K562 (cell line): ENCODE data around the gene OBSL1.

Experiments
- CBFA2T3 ChIP-seq: fragments of 450-650 bp; IDR thresholded peaks from 2 replicates; pipeline ENCODE4 v1.6.1; 2017
- CREB1 ChIP-seq, 2 experiments: sonication (generic) in 1 of 2; formaldehyde crosslinking in 1 of 2; IDR thresholded peaks; 2 replicates each; pipeline versions ENCODE4 v1.6.1 to v1.8.0; 2012 to 2022; ENCODE audit warnings: inconsistent platforms in 1 of 2, mild to moderate bottlenecking in 1 of 2, missing genetic modification reagents in 1 of 2, moderate library complexity in 1 of 2
- RNF219 ChIP-seq: fragments of 250-450 bp; sonication (Bioruptor Pico); IDR thresholded peaks from 2 replicates; pipeline ENCODE4 v1.5.0; 2022; ENCODE audit warnings: mild to moderate bottlenecking
- SRF ChIP-seq, 2 experiments: fragments of 250-450, 450-650 bp in 1 of 2; sonication (Bioruptor Pico) in 1 of 2; sonication (generic) in 1 of 2; formaldehyde crosslinking; IDR thresholded peaks; 2 replicates each; pipeline versions ENCODE4 v1.5.0 to v1.5.1; 2020 to 2022; ENCODE audit warnings: mild to moderate bottlenecking in 1 of 2, missing genetic modification reagents in 1 of 2
- TBP ChIP-seq: optimal IDR thresholded peaks from 2 replicates; pipeline ENCODE3; 2011; ENCODE audit warnings: low read depth, low read length, improper control_type of control experiment
- ZNF263 ChIP-seq: sonication (generic); formaldehyde crosslinking; IDR thresholded peaks from 2 replicates; pipeline ENCODE4 v1.8.0; 2022; ENCODE audit warnings: mild to moderate bottlenecking, missing genetic modification reagents, borderline replicate concordance
- TF ChIP-seq, protein P1 (sequence below), 3 experiments: IDR thresholded peaks in 2 of 3; conservative IDR thresholded peaks in 1 of 3; 2 replicates each; pipeline ENCODE4 v1.5.1; 2011 to 2012; ENCODE audit warnings: low read length in 3 of 3, mild to moderate bottlenecking in 3 of 3, control low read depth in 2 of 3, improper control_type of control experiment in 1 of 3, inconsistent platforms in 1 of 3, low read depth in 1 of 3, mixed read lengths in 1 of 3, moderate library complexity in 1 of 3; ENCODE audit not compliant: insufficient read depth in 2 of 3
- TF ChIP-seq, protein P2 (sequence below): fragments of 250-450 bp; sonication (Bioruptor Pico); IDR thresholded peaks from 2 replicates; pipeline ENCODE4 v1.5.1; 2021; ENCODE audit warnings: mild to moderate bottlenecking
- TF ChIP-seq, protein P3 (sequence below): sonication (generic); formaldehyde crosslinking; IDR thresholded peaks from 2 replicates; pipeline ENCODE4 v1.8.1; 2023; ENCODE audit warnings: mild to moderate bottlenecking, missing genetic modification reagents

GRCh38 chr2:219612577-219613286 is 41.4 kb upstream of the OBSL1 start:
- TF ChIP-seq RNF219 (no peak), SRF (CRISPR knock-in tag; IDR thresholded peaks at IDR 0.05) (no peak), TBP (no peak), ZNF263 (no peak), CREB1 (IDR thresholded peaks at IDR 0.05) (no peak), CREB1 (CRISPR knock-in tag; IDR thresholded peaks at IDR 0.05) (no peak), CBFA2T3 (no peak)
- TF ChIP-seq, protein P1, sequence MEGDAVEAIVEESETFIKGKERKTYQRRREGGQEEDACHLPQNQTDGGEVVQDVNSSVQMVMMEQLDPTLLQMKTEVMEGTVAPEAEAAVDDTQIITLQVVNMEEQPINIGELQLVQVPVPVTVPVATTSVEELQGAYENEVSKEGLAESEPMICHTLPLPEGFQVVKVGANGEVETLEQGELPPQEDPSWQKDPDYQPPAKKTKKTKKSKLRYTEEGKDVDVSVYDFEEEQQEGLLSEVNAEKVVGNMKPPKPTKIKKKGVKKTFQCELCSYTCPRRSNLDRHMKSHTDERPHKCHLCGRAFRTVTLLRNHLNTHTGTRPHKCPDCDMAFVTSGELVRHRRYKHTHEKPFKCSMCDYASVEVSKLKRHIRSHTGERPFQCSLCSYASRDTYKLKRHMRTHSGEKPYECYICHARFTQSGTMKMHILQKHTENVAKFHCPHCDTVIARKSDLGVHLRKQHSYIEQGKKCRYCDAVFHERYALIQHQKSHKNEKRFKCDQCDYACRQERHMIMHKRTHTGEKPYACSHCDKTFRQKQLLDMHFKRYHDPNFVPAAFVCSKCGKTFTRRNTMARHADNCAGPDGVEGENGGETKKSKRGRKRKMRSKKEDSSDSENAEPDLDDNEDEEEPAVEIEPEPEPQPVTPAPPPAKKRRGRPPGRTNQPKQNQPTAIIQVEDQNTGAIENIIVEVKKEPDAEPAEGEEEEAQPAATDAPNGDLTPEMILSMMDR (IDR thresholded peaks at IDR 0.05 in 2 of 3, conservative IDR thresholded peaks at IDR 0.05 in 1 of 3; ENCODE audit: insufficient read depth in 2 of 3, low read depth in 1 of 3, low read length in 3 of 3), result no peak
- TF ChIP-seq, protein P2, sequence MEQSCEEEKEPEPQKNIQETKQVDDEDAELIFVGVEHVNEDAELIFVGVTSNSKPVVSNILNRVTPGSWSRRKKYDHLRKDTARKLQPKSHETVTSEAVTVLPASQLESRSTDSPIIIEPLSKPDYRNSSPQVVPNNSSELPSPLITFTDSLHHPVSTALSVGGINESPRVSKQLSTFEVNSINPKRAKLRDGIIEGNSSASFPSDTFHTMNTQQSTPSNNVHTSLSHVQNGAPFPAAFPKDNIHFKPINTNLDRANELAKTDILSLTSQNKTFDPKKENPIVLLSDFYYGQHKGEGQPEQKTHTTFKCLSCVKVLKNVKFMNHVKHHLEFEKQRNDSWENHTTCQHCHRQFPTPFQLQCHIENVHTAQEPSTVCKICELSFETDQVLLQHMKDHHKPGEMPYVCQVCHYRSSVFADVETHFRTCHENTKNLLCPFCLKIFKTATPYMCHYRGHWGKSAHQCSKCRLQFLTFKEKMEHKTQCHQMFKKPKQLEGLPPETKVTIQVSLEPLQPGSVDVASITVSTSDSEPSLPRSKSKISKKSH (CRISPR knock-in tag), result no peak
- TF ChIP-seq, protein P3, sequence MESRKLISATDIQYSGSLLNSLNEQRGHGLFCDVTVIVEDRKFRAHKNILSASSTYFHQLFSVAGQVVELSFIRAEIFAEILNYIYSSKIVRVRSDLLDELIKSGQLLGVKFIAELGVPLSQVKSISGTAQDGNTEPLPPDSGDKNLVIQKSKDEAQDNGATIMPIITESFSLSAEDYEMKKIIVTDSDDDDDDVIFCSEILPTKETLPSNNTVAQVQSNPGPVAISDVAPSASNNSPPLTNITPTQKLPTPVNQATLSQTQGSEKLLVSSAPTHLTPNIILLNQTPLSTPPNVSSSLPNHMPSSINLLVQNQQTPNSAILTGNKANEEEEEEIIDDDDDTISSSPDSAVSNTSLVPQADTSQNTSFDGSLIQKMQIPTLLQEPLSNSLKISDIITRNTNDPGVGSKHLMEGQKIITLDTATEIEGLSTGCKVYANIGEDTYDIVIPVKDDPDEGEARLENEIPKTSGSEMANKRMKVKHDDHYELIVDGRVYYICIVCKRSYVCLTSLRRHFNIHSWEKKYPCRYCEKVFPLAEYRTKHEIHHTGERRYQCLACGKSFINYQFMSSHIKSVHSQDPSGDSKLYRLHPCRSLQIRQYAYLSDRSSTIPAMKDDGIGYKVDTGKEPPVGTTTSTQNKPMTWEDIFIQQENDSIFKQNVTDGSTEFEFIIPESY (CRISPR knock-in tag), result no peak
